H1 (cell line): ENCODE measurements around the gene MAOB. TPM values are rescaled to one million over a fixed set of nuclear protein-coding genes. Genes with fewer than 3 reads are reported as not detected.

Experiments used
- CTCF ChIA-PET: fragments of 300-600 bp; sonication (Branson Sonifier 250); formaldehyde crosslinking; loops from one replicate; lab custom pipeline; 2021; ENCODE audit not compliant: partially characterized antibody; lab: Charles Lee
- POLR2A ChIA-PET: fragments of 300-600 bp; sonication (Branson Sonifier 250); formaldehyde crosslinking; loops from one replicate; lab custom pipeline; 2021; ENCODE audit warnings: inconsistent platforms; ENCODE audit not compliant: partially characterized antibody; lab: Charles Lee
- DNase-seq, 2 experiments: peaks; one replicate each; pipeline versions ENCODE4 v3.0.0 to v3.0.0-alpha.2; 2010 to 2022; ENCODE audit warnings: low spot score in 2 of 2, low read depth in 1 of 2, mixed read lengths in 1 of 2
- FAIRE-seq: peaks from 2 replicates; lab custom pipeline; 2011; peaks lifted over from hg19 to GRCh38; lab: Jason Lieb, UNC
- H2AFZ ChIP-seq: 2 replicates; pipeline ENCODE4 v1.8.1; 2012; ENCODE audit warnings: low read length, inconsistent platforms
- H2AK5ac ChIP-seq: 2 replicates; pipeline ENCODE4 v1.6.1; 2013; ENCODE audit warnings: low read depth, low read length
- H2BK120ac ChIP-seq: replicated peaks from 2 replicates; pipeline ENCODE3; 2013; ENCODE audit warnings: low read depth, low read length, inconsistent platforms
- H2BK12ac ChIP-seq: 2 replicates; pipeline ENCODE4 v1.6.1; 2013; ENCODE audit warnings: low read depth, low read length
- H2BK15ac ChIP-seq: 2 replicates; pipeline ENCODE4 v1.6.1; 2013; ENCODE audit warnings: low read length
- H2BK20ac ChIP-seq: 2 replicates; pipeline ENCODE4 v1.6.1; 2013; ENCODE audit warnings: low read length
- H2BK5ac ChIP-seq: 2 replicates; pipeline ENCODE4 v1.6.1; 2013; ENCODE audit warnings: low read depth, low read length
- H3K14ac ChIP-seq: 2 replicates; pipeline ENCODE4 v1.6.1; 2013; ENCODE audit warnings: inconsistent platforms; ENCODE audit not compliant: insufficient read length
- H3K18ac ChIP-seq: 2 replicates; pipeline ENCODE4 v1.6.1; 2013; ENCODE audit warnings: low read length; ENCODE audit errors: extremely low read depth
- H3K23ac ChIP-seq: 2 replicates; pipeline ENCODE4 v1.6.1; 2013; ENCODE audit warnings: inconsistent platforms; ENCODE audit not compliant: insufficient read length
- H3K23me2 ChIP-seq: 2 replicates; pipeline ENCODE4 v1.6.1; 2013; ENCODE audit warnings: low read depth, low read length
- H3K27ac ChIP-seq: 2 replicates; pipeline ENCODE4 v1.6.1; 2011; ENCODE audit warnings: low read depth, low read length, inconsistent platforms
- H3K27me3 ChIP-seq, 4 experiments: replicated peaks in 1 of 4; 1 replicate in 1 of 4; 2 replicates in 3 of 4; pipeline versions ENCODE4 v1.6.1 to v1.8.1; 2011 to 2013; ENCODE audit warnings: low read length in 3 of 4, mild to moderate bottlenecking in 3 of 4, inconsistent platforms in 2 of 4, mixed read lengths in 2 of 4, moderate library complexity in 1 of 4; ENCODE audit not compliant: control insufficient read depth in 3 of 4, insufficient read depth in 3 of 4; ENCODE audit errors: extremely low read depth in 1 of 4
- H3K36me3 ChIP-seq, 4 experiments: 2 replicates each; pipeline versions ENCODE4 v1.6.1 to v1.8.1; 2011 to 2013; ENCODE audit warnings: mild to moderate bottlenecking in 4 of 4, low read length in 3 of 4, moderate library complexity in 2 of 4, control low read depth in 1 of 4, inconsistent platforms in 1 of 4; ENCODE audit not compliant: insufficient read depth in 4 of 4, control insufficient read depth in 2 of 4
- H3K4ac ChIP-seq: replicated peaks from 2 replicates; pipeline ENCODE3; 2013; ENCODE audit warnings: low read length, low read depth, mixed read lengths, inconsistent platforms; ENCODE audit not compliant: insufficient read length
- H3K4me1 ChIP-seq, 4 experiments: replicated peaks in 1 of 4; 1 replicate in 1 of 4; 2 replicates in 3 of 4; pipeline versions ENCODE4 v1.6.1 to v1.8.1; 2011 to 2013; ENCODE audit warnings: low read length in 3 of 4, inconsistent platforms in 2 of 4, mixed read lengths in 1 of 4; ENCODE audit not compliant: insufficient read depth in 4 of 4, control insufficient read depth in 3 of 4
- H3K4me2 ChIP-seq, 2 experiments: 2 replicates each; pipeline versions ENCODE4 v1.6.1 to v1.8.1; 2011 to 2013; ENCODE audit warnings: low read depth in 2 of 2, low read length in 2 of 2, control low read depth in 1 of 2, inconsistent platforms in 1 of 2, mild to moderate bottlenecking in 1 of 2; ENCODE audit not compliant: insufficient read depth in 1 of 2
- H3K4me3 ChIP-seq, 4 experiments: fragments of 200-600, 300-600 bp in 1 of 4; sonication (generic), shearing (Covaris generic), sonication (Bioruptor Twin) in 1 of 4; 2 replicates each; pipeline versions ENCODE4 v1.5.1 to v1.8.1; 2011 to 2016; ENCODE audit warnings: low read length in 4 of 4, low read depth in 3 of 4, control low read depth in 2 of 4, inconsistent platforms in 2 of 4, mild to moderate bottlenecking in 2 of 4, mixed read lengths in 1 of 4, moderate library complexity in 1 of 4; ENCODE audit not compliant: insufficient read depth in 2 of 4; ENCODE audit errors: extremely low read depth in 1 of 4
- H3K56ac ChIP-seq: replicated peaks from 2 replicates; pipeline ENCODE3; 2013; ENCODE audit warnings: low read depth, mild to moderate bottlenecking, mixed read lengths, low read length, inconsistent platforms; ENCODE audit not compliant: insufficient read length
- H3K79me1 ChIP-seq: 2 replicates; pipeline ENCODE4 v1.6.1; 2013; ENCODE audit warnings: low read depth, low read length, control low read depth
- H3K79me2 ChIP-seq, 2 experiments: 2 replicates each; pipeline versions ENCODE4 v1.6.1 to v1.8.1; 2012 to 2013; ENCODE audit warnings: low read length in 2 of 2, mild to moderate bottlenecking in 2 of 2, inconsistent platforms in 1 of 2; ENCODE audit not compliant: insufficient read depth in 2 of 2, control insufficient read depth in 1 of 2
- H3K9ac ChIP-seq, 4 experiments: replicated peaks in 1 of 4; 1 replicate in 1 of 4; 2 replicates in 3 of 4; pipeline versions ENCODE4 v1.6.1 to v1.8.1; 2011 to 2013; ENCODE audit warnings: low read depth in 3 of 4, low read length in 3 of 4, control low read depth in 2 of 4, mild to moderate bottlenecking in 2 of 4, moderate library complexity in 2 of 4, inconsistent platforms in 1 of 4; ENCODE audit errors: extremely low read depth in 1 of 4
- H3K9me3 ChIP-seq, 2 experiments: 2 replicates each; pipeline versions ENCODE4 v1.6.1 to v1.8.1; 2012 to 2013; ENCODE audit warnings: mild to moderate bottlenecking in 2 of 2, moderate library complexity in 2 of 2, control low read depth in 1 of 2, inconsistent platforms in 1 of 2, low read depth in 1 of 2, low read length in 1 of 2, mixed read lengths in 1 of 2; ENCODE audit not compliant: insufficient read depth in 2 of 2
- H4K20me1 ChIP-seq, 2 experiments: replicated peaks in 1 of 2; 2 replicates each; pipeline versions ENCODE3 to v1.8.1; 2011 to 2013; ENCODE audit warnings: inconsistent platforms in 2 of 2, low read length in 2 of 2, mild to moderate bottlenecking in 1 of 2; ENCODE audit not compliant: insufficient read depth in 2 of 2, control insufficient read depth in 1 of 2
- H4K5ac ChIP-seq: 2 replicates; pipeline ENCODE4 v1.6.1; 2013; ENCODE audit warnings: low read length, low read depth, mixed read lengths, inconsistent platforms; ENCODE audit not compliant: insufficient read length
- H4K8ac ChIP-seq: 2 replicates; pipeline ENCODE4 v1.8.0; 2013; ENCODE audit warnings: mild to moderate bottlenecking, moderate library complexity, low read length, inconsistent platforms; ENCODE audit not compliant: insufficient read depth; ENCODE audit errors: extremely low read depth
- H4K91ac ChIP-seq: replicated peaks from 2 replicates; pipeline ENCODE3; 2013; ENCODE audit warnings: low read length, mixed read lengths, inconsistent platforms; ENCODE audit not compliant: insufficient read length
- BRCA1 ChIP-seq: IDR thresholded peaks from 2 replicates; pipeline ENCODE4 v1.6.1; 2012; ENCODE audit warnings: low read depth, low read length, improper control_type of control experiment
- CHD1 ChIP-seq: IDR thresholded peaks from 2 replicates; pipeline ENCODE4 v1.6.1; 2012; ENCODE audit warnings: low read depth, low read length, improper control_type of control experiment
- CHD2 ChIP-seq: IDR thresholded peaks from 2 replicates; pipeline ENCODE4 v1.6.1; 2012; ENCODE audit warnings: low read length, improper control_type of control experiment
- E2F6 ChIP-seq: IDR thresholded peaks from 2 replicates; pipeline ENCODE4 v1.6.1; 2012; ENCODE audit warnings: inconsistent platforms
- EGR1 ChIP-seq: IDR thresholded peaks from 2 replicates; pipeline ENCODE4 v1.6.1; 2011; ENCODE audit warnings: low read depth, low read length, borderline replicate concordance
- HDAC6 ChIP-seq: IDR thresholded peaks from one replicate; pipeline ENCODE4 v1.7.1; 2012; ENCODE audit warnings: low read depth, mild to moderate bottlenecking, inconsistent platforms, low read length, moderate library complexity
- NRF1 ChIP-seq: IDR thresholded peaks from 2 replicates; pipeline ENCODE4 v1.6.1; 2011; ENCODE audit warnings: mild to moderate bottlenecking, low read depth, low read length, improper control_type of control experiment
- PHF8 ChIP-seq: fragments of 200-600 bp; sonication (generic); conservative IDR thresholded peaks from 2 replicates; pipeline ENCODE4 v1.7.1; 2012; ENCODE audit warnings: low read depth, mild to moderate bottlenecking, inconsistent platforms, low read length, moderate library complexity
- POLR2A ChIP-seq, 2 experiments: IDR thresholded peaks; 1 replicate in 1 of 2; 2 replicates in 1 of 2; pipeline ENCODE4 v1.6.1; 2011; ENCODE audit warnings: low read depth in 2 of 2, low read length in 2 of 2, mild to moderate bottlenecking in 2 of 2; ENCODE audit errors: control extremely low read depth in 1 of 2
- SIN3A ChIP-seq, 2 experiments: IDR thresholded peaks in 1 of 2; conservative IDR thresholded peaks in 1 of 2; 2 replicates each; pipeline ENCODE4 v1.6.1; 2011 to 2012; ENCODE audit warnings: low read length in 2 of 2, improper control_type of control experiment in 1 of 2, low read depth in 1 of 2, mild to moderate bottlenecking in 1 of 2
- SP1 ChIP-seq: IDR thresholded peaks from 2 replicates; pipeline ENCODE4 v1.6.1; 2011; ENCODE audit warnings: low read depth, low read length
- SP4 ChIP-seq: IDR thresholded peaks from 2 replicates; pipeline ENCODE4 v1.6.1; 2012; ENCODE audit warnings: low read length, inconsistent platforms
- SRF ChIP-seq: IDR thresholded peaks from 2 replicates; pipeline ENCODE4 v1.6.1; 2011; ENCODE audit warnings: mild to moderate bottlenecking, low read depth, low read length, moderate library complexity
- SUZ12 ChIP-seq: fragments of 200-600 bp; sonication (generic); IDR thresholded peaks from 2 replicates; pipeline ENCODE4 v1.6.1; 2012; ENCODE audit warnings: mild to moderate bottlenecking, inconsistent platforms, low read length, moderate library complexity, mixed read lengths
- TAF7 ChIP-seq: optimal IDR thresholded peaks from 2 replicates; pipeline ENCODE3; 2011; ENCODE audit warnings: low read depth, mild to moderate bottlenecking, inconsistent platforms, low read length, moderate library complexity, borderline replicate concordance
- ZNF274 ChIP-seq: IDR thresholded peaks from 2 replicates; pipeline ENCODE4 v1.7.0; 2012; ENCODE audit warnings: low read length, borderline replicate concordance; ENCODE audit errors: extremely low read depth
- WGBS, 2 experiments: shearing (Covaris generic) in 1 of 2; methylation state at CpG; one replicate each; pipeline versions ENCODE4 v1.1.6 to v1.1.7; 2013 to 2015; ENCODE audit warnings: low lambda C conversion rate in 2 of 2, mixed read lengths in 2 of 2, inconsistent platforms in 1 of 2, low coverage in 1 of 2, missing lambda C conversion rate in 1 of 2; ENCODE audit not compliant: insufficient replicate concordance in 2 of 2, insufficient coverage in 1 of 2, insufficient read length in 1 of 2; ENCODE audit errors: extremely low coverage in 1 of 2, missing lambda C conversion rate in 1 of 2; 5-methylcytosine and 5-hydroxymethylcytosine counted together
- polyA plus RNA-seq, 7 experiments: library from polyadenylated mRNA; depleted of rRNA in 3 of 7; stranded (reverse) in 5 of 7; unstranded in 2 of 7; fragments of >200 nt in 5 of 7; fragments of 200-250 nt in 2 of 7; gene quantifications; 1 replicate in 5 of 7; 2 replicates in 1 of 7; 4 replicates in 1 of 7; pipeline versions ENCODE4 v1.2.1 to v1.2.3, GENCODE V29; 2011 to 2013; ENCODE audit warnings: missing spikeins in 2 of 7, mixed read lengths in 2 of 7
- total RNA-seq: library from RNA; stranded (reverse); fragmentation: NEBNext Ultra II Directional; extraction: Animal tissue kit (Norgen Biotek cat#: 25700); gene quantifications from 2 replicates; pipeline ENCODE4 v1.2.1, GENCODE V29; 2021

MAOB gene
- total and polyA plus RNA-seq, 2 of the 8 experiments (the other 6 are each of a cell fraction or from before 2014, with no cell fraction given) = 0.73 to 1.1 TPM

- Histone ChIP-seq H3K9ac (no peak overlapping the region), H3K18ac (no peak overlapping the region), H4K20me1 (no peaks in the 10 kb centered on the region), H2AK5ac (no peak overlapping the region), H3K27ac (no peak overlapping the region), H3K4ac (no peak overlapping the region), H3K23ac (no peak overlapping the region), H2BK15ac (no peak overlapping the region), H2BK120ac (no peak overlapping the region), H4K5ac (no peak overlapping the region), H3K4me3 (no peak overlapping the region), H2BK12ac (no peak overlapping the region), H3K27me3 (no peaks in the 10 kb centered on the region), H3K9me3 (no peaks in the 10 kb centered on the region), H2AFZ (no peak overlapping the region), H3K4me2 (no peak overlapping the region), H2BK5ac (no peak overlapping the region), H3K23me2 (no peaks in the 10 kb centered on the region), H2BK20ac (no peak overlapping the region), H3K79me1 (no peaks in the 10 kb centered on the region), H3K14ac (no peak overlapping the region), H3K36me3 (no peaks in the 10 kb centered on the region), H4K8ac (no peak overlapping the region), H3K79me2 (no peaks in the 10 kb centered on the region), H4K91ac (no peak overlapping the region), H3K56ac (no peak overlapping the region), H3K4me1 (no peaks in the 10 kb centered on the region)
- WGBS, 2 experiments = 80% methylated on average over 1 of the region's 1 CpG; no CpG with 5 or more reads in 1 of the 2 experiments
- POLR2A ChIA-PET = no interaction called here
- no peak for FAIRE-seq
- CTCF ChIA-PET = interaction anchor here (0.6 kb wide), 1 partner anchor 44 kb away, joined by 3 read pairs; no protein-coding TSS in a partner anchor
- DNase-seq = no peak
- TF ChIP-seq CHD1 (no peak), NRF1 (no peak), ZNF274 (no peak), PHF8 (no peak), EGR1 (no peak), E2F6 (no peak), SP1 (no peak), SIN3A (conservative IDR thresholded peaks at IDR 0.05 in 1 of 2, IDR thresholded peaks at IDR 0.05 in 1 of 2; ENCODE audit: low read depth in 1 of 2, low read length in 2 of 2) (no peak), CHD2 (no peak), HDAC6 (no peak), SRF (no peak), SUZ12 (no peak), TAF7 (no peak), SP4 (no peak), BRCA1 (no peak), POLR2A (IDR thresholded peaks at IDR 0.05; ENCODE audit: control extremely low read depth in 1 of 2, low read depth in 2 of 2, low read length in 2 of 2) (no peak)
These were observed 161.3 kb downstream of the MAOB start for GRCh38 chrX:43720961-43721360.
